Measurements from ENCODE around the gene ACSF3. TPM values are rescaled to one million over a fixed set of nuclear protein-coding genes. Genes with fewer than 3 reads are reported as not detected.
"Not testable (repeated sequence)": the region's sequence is repeated elsewhere in the genome, so short reads cannot be mapped to it uniquely, and the experiment has no call there.

Gene ACSF3
- total and polyA plus RNA-seq, 7 donors = 13.4 to 26.5 (median 16.2) TPM

GRCh38 chr16:89066721-89067120, 26.9 kb upstream of the ACSF3 start:
- H3K4me1 ChIP-seq = no peaks in the 10 kb centered on the region
- ATAC-seq = no peak
- WGBS, 3 donors = 59 to 68% (median 67%) methylated on average over 21 of the region's 21 CpGs
- no peak overlapping the region for H3K4me3 ChIP-seq
- H3K27ac ChIP-seq = no peak overlapping the region
- H3K36me3 ChIP-seq (ENCODE audit: insufficient read depth in 1 of 2, low read depth in 1 of 2) = no peaks in the 10 kb centered on the region
- H3K27me3 ChIP-seq (ENCODE audit: insufficient read depth in 3 of 3, low read length in 2 of 3) = peaks cover 0 to 41% (median 11%) of the 10 kb centered on the region in 3 donors
- TF ChIP-seq CTCF (IDR thresholded peaks at IDR 0.05) = no peak
- intact Hi-C loops (cut with DNase I) = no loop called here
- no peaks in the 10 kb centered on the region for H3K9me3 ChIP-seq
- DNase-seq = no peak

- Histone ChIP-seq H3K4me1 (no peaks in the 10 kb centered on the region), H3K27me3 (ENCODE audit: insufficient read depth in 3 of 3, low read length in 2 of 3) (peaks cover 0 to 41% (median 15%) of the 10 kb centered on the region in 3 donors), H3K27ac (no peak overlapping the region), H3K4me3 (no peak overlapping the region), H3K9me3 (no peaks in the 10 kb centered on the region), H3K36me3 (ENCODE audit: insufficient read depth in 1 of 2, low read depth in 1 of 2) (no peaks in the 10 kb centered on the region)
- no peak for TF ChIP-seq CTCF (IDR thresholded peaks at IDR 0.05)
- 21 to 30% (median 27%) methylated on average over 16 of the region's 16 CpGs for WGBS, 3 donors
- intact Hi-C loops (cut with DNase I) = no loop called here
- ATAC-seq (no peak), DNase-seq (no peak)
Measured at GRCh38 chr16:89067677-89068443, 25.8 kb upstream of the ACSF3 start.

GRCh38 chr16:89068814-89069616, 24.6 kb upstream of the ACSF3 start:
- H3K4me3 ChIP-seq; H3K4me1 ChIP-seq; intact Hi-C loops (cut with DNase I); DNase-seq; ATAC-seq; H3K36me3 ChIP-seq (ENCODE audit: insufficient read depth in 1 of 2, low read depth in 1 of 2); H3K9me3 ChIP-seq; H3K27ac ChIP-seq: not testable (repeated sequence)
- 96 to 98% (median 96%) methylated on average over 4 of the region's 4 CpGs for WGBS, 3 donors
- peaks cover 0 to 46% (median 15%) of the 10 kb centered on the region in 3 donors for H3K27me3 ChIP-seq (ENCODE audit: insufficient read depth in 3 of 3, low read length in 2 of 3)

GRCh38 chr16:89069920-89070319, 23.7 kb upstream of the ACSF3 start:
- no peak for TF ChIP-seq CTCF (IDR thresholded peaks at IDR 0.05)
- 72 to 78% (median 76%) methylated on average over 9 of the region's 9 CpGs for WGBS, 3 donors

GRCh38 chr16:89070590-89070989, 23.1 kb upstream of the ACSF3 start:
- no peak overlapping the region for H3K27ac ChIP-seq
- ATAC-seq (no peak), DNase-seq (no peak)
- no peak overlapping the region for H3K4me3 ChIP-seq
- TF ChIP-seq CTCF (IDR thresholded peaks at IDR 0.05) = no peak
- H3K4me1 ChIP-seq = no peaks in the 10 kb centered on the region
- H3K36me3 ChIP-seq (ENCODE audit: insufficient read depth in 1 of 2, low read depth in 1 of 2) = no peaks in the 10 kb centered on the region
- H3K9me3 ChIP-seq = no peaks in the 10 kb centered on the region
- intact Hi-C loops (cut with DNase I) = no loop called here
- H3K27me3 ChIP-seq (ENCODE audit: insufficient read depth in 3 of 3, low read length in 2 of 3) = peaks cover 0 to 46% (median 11%) of the 10 kb centered on the region in 3 donors
- 83 to 91% (median 85%) methylated on average over 13 to 24 of the region's 24 CpGs for WGBS, 3 donors

More at GRCh38 chr16:89069920-89070319, 23.7 kb upstream of the ACSF3 start:
- Histone ChIP-seq H3K27me3 (ENCODE audit: insufficient read depth in 3 of 3, low read length in 2 of 3) (peaks cover 0 to 46% (median 15%) of the 10 kb centered on the region in 3 donors), H3K4me1 (no peaks in the 10 kb centered on the region), H3K9me3 (no peaks in the 10 kb centered on the region), H3K27ac (no peak overlapping the region), H3K4me3 (no peak overlapping the region), H3K36me3 (ENCODE audit: insufficient read depth in 1 of 2, low read depth in 1 of 2) (no peaks in the 10 kb centered on the region)
- ATAC-seq (no peak), DNase-seq (no peak)
- intact Hi-C loops (cut with DNase I) = no loop called here
